AG09309 (cell line): ENCODE results near the gene ILF3.

Source experiments
- DNase-seq: peaks from one replicate; pipeline ENCODE4 v3.0.0-alpha.2; 2010; ENCODE audit warnings: low read depth
- H3K4me3 ChIP-seq: 2 replicates; pipeline ENCODE4 v1.5.1; 2011; ENCODE audit warnings: mild to moderate bottlenecking, low read depth, low read length, moderate library complexity; ENCODE audit not compliant: control insufficient read depth
- TF ChIP-seq, protein P1 (sequence below): IDR thresholded peaks from 2 replicates; pipeline ENCODE4 v1.5.1; 2011; ENCODE audit warnings: mild to moderate bottlenecking, low read depth, low read length, inconsistent platforms; ENCODE audit not compliant: insufficient read depth, control insufficient read depth; ENCODE audit errors: missing control alignments

The ILF3 gene

DNA sequence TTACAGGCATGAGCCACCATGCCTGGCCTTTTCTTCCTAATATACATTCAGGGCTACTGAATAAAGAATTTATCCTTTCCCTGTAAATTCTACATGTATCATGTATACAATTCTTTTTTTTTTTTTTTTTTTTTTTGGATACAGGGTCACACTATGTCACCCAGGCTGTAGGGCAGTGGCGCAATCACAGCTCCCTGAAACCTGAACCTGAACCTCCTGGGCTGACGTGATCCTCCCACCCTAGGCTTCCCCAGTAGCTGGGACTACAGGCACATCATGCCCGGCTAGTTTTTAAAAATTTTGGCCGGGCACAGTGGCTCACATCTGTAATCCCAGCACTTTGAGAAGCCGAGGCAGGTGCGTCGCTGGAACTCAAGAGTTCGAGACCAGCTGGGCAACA is 35.3 kb upstream of the ILF3 start:
- H3K4me3 ChIP-seq = no peak overlapping the region
- no peak for DNase-seq
- TF ChIP-seq, protein P1, sequence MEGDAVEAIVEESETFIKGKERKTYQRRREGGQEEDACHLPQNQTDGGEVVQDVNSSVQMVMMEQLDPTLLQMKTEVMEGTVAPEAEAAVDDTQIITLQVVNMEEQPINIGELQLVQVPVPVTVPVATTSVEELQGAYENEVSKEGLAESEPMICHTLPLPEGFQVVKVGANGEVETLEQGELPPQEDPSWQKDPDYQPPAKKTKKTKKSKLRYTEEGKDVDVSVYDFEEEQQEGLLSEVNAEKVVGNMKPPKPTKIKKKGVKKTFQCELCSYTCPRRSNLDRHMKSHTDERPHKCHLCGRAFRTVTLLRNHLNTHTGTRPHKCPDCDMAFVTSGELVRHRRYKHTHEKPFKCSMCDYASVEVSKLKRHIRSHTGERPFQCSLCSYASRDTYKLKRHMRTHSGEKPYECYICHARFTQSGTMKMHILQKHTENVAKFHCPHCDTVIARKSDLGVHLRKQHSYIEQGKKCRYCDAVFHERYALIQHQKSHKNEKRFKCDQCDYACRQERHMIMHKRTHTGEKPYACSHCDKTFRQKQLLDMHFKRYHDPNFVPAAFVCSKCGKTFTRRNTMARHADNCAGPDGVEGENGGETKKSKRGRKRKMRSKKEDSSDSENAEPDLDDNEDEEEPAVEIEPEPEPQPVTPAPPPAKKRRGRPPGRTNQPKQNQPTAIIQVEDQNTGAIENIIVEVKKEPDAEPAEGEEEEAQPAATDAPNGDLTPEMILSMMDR = no peak

DNA sequence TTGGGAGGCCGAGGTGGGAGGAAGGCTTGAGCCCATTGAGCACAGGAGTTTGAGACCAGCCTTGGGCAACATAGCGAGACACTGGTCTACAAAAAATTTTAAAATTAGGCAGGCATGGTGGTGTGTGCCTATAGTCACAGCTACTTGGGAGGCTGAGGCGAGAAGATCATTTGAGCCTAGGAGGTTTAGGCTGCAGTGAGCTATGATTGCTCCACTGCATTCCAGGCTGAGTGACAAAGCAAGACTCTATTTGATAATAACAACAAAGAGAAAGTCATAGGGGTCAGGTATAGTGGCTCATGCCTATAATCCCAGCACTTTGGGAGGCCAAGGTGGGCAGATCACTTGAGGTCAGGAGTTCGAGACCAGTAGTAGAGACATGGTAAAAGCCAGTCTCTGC is 33.4 kb upstream of the ILF3 start:
- H3K4me3 ChIP-seq = no peak overlapping the region
- DNase-seq = no peak
- TF ChIP-seq, protein P1 = no peak

DNA sequence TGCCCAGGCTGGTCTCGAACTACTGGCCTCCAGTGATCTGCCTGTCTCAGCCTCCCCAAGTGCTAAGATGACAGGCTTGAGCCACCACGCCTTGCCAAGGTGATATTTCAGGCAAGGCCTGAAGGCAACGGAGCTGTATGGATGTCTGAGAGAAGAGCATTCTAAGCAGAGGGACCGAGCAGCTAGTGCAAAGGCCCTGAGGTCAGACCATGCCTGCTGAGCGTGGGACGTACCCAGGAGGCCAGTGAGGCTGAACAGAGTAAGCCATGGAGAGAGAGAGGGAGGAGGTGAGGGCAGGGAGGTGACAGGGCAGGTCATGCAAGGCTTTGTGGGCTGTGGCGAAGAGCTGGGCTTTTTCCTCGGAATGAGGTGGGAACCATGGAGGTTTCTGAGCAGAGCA is 32.2 kb upstream of the ILF3 start:
- DNase-seq = no peak
- TF ChIP-seq, protein P1 = no peak
- H3K4me3 ChIP-seq = no peak overlapping the region

DNA sequence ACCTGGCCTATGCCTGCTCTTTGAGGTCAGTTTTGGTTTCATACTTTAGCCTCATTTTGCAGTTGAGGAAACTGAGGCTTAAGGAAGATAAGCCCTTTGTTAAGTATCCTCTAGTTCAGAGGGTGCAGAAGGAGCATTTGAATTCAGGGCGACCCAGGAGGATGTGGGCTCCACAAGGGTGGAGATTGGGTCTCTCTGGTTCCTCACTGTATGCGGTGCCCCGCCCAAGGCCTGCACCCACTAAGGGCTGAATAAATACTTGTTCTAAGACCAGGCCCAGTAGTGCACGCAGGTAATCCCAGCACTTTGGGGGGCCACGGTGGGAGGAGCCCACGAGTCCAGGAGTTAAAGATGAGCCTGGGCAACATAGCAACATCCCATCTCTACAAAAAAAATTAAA is 29.6 kb upstream of the ILF3 start:
- TF ChIP-seq, protein P1 = no peak
- no peak overlapping the region; the same call in 1 of the 2 replicates for H3K4me3 ChIP-seq
- no peak for DNase-seq

DNA sequence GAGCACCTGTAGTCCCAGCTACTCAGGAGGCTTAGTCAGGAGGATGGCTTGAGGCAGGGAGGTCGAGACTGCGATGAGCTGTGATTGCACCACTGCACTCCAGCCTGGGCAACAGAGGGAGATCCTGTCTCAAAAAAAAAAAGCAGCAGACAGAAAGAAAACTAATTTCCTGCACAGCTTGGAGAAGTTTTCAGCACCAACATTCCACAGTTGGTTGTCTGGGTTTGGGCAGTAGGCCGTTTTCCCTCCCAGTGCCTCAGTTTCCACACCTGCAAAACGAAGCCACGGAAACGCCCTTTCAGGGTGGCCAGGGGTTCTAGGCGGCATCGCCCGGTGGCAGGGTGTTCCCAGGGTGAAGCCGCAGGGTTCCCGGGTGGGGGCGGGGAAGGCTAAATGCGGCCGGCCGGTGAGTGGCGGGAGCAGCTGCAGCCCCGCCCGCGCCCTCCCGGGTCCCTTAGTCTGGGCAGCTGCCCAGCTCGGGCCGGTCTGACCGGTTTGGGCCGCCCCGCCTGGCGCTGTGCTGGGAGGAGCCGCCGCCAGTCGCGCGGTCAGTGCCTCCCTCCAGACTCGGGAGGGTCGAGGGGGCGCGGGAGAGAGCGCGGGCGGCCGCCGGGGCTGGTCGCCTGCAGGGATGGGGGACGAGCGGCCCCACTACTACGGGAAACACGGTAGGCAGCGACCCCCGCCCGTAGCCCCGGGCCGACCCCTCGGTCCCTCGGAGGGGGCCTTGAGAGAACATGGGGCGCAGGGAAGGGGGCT is 29.0 kb upstream of the ILF3 start, which contains the start of gene SLC44A2:
SLC44A2 (plus strand) TSS at position 551 of the 759 bp plus-strand sequence; CDS start at position 632, 81 bp downstream.
- DNase-seq = no peak
- TF ChIP-seq, protein P1 = no peak
- H3K4me3 ChIP-seq = peak within 1 kb of the TSS; percentile 69

DNA sequence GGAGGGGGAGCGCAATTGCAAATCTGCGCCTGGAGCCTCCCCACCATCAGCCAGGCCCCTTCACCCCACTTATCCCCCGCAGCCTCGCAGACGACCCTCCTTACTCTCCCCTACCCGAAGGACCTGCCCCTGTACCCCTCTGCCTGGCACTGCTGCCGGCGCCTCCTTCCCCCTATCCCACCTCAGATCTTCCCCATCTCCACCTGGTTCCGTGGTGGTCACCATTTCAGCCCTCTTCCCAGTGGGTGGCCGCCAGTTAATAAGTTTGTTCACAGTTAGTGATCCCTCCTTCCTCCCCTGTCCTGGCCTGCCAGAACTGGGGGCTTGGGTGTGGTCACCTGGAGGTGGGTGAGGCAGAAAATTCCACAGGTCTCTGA is 28.4 kb upstream of the ILF3 start:
- TF ChIP-seq, protein P1 = no peak
- peak overlapping the region; percentile 69 for H3K4me3 ChIP-seq
- DNase-seq = no peak
